Measurements from ENCODE around the gene GALNT3. TPM values are rescaled to one million over a fixed set of nuclear protein-coding genes. Genes with fewer than 3 reads are reported as not detected.

The GALNT3 gene
- total RNA-seq, 1 experiment from 2014 or later, result 17.2 TPM

GRCh38 chr2:165833156-165833555, 39.1 kb upstream of the GALNT3 start:
- Mint-ChIP-seq H3K27ac (ENCODE audit: unreplicated experiment) (no peak overlapping the region), H3K27me3 (ENCODE audit: insufficient read depth, unreplicated experiment) (peaks cover 2% of the 10 kb centered on the region), H3K4me3 (ENCODE audit: unreplicated experiment) (no peak overlapping the region), H3K9me3 (ENCODE audit: unreplicated experiment) (no peaks in the 10 kb centered on the region), H3K36me3 (ENCODE audit: insufficient read depth, unreplicated experiment) (no peaks in the 10 kb centered on the region), H3K4me1 (ENCODE audit: low read depth, unreplicated experiment) (no peaks in the 10 kb centered on the region)
- intact Hi-C loops (cut with micrococcal nuclease; ENCODE audit: unreplicated experiment), result no loop called here
- Histone ChIP-seq H3K36me3 (ENCODE audit: control insufficient read depth, insufficient read depth, low read length) (no peaks in the 10 kb centered on the region), H3K9me3 (no peaks in the 10 kb centered on the region), H3K4me3 (ENCODE audit: low read depth, low read length) (no peak overlapping the region), H3K4me1 (no peaks in the 10 kb centered on the region), H3K27me3 (replicated peaks; ENCODE audit: control insufficient read depth, insufficient read depth, low read length) (no peaks in the 10 kb centered on the region)
- DNase-seq, result peak in 1 of 2 experiments; percentile 12
- ChIA-PET CTCF (no interaction called here), POLR2A (no interaction called here)
- BruUV-seq (replicated peaks), result no TSS peak
- TF ChIP-seq, protein P1, sequence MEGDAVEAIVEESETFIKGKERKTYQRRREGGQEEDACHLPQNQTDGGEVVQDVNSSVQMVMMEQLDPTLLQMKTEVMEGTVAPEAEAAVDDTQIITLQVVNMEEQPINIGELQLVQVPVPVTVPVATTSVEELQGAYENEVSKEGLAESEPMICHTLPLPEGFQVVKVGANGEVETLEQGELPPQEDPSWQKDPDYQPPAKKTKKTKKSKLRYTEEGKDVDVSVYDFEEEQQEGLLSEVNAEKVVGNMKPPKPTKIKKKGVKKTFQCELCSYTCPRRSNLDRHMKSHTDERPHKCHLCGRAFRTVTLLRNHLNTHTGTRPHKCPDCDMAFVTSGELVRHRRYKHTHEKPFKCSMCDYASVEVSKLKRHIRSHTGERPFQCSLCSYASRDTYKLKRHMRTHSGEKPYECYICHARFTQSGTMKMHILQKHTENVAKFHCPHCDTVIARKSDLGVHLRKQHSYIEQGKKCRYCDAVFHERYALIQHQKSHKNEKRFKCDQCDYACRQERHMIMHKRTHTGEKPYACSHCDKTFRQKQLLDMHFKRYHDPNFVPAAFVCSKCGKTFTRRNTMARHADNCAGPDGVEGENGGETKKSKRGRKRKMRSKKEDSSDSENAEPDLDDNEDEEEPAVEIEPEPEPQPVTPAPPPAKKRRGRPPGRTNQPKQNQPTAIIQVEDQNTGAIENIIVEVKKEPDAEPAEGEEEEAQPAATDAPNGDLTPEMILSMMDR (IDR thresholded peaks at IDR 0.05; ENCODE audit: insufficient read depth in 1 of 2, low read depth in 1 of 2, low read length in 1 of 2, severe bottlenecking in 1 of 2, unreplicated experiment in 1 of 2), result no peak

DNA sequence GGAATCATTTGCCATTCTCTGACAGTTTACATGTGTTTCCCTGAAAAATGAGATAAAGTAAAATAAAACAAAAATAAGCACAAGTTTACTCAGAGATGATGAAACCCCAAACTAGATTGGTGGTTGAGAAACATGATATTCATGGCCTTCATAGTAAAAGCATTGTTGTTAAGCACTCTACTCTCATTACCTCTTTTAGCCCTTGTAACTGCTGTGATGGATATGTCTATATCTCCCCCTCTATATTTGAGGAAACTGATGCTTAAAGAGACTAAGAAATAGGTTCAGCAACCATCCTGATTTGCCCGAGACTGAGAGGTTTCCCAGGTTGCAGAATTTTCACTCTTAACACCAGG, 33.9 kb upstream of the GALNT3 start:
- Mint-ChIP-seq H3K4me1 (ENCODE audit: low read depth, unreplicated experiment) (no peaks in the 10 kb centered on the region), H3K4me3 (ENCODE audit: unreplicated experiment) (no peak overlapping the region), H3K27me3 (ENCODE audit: insufficient read depth, unreplicated experiment) (peaks cover 4% of the 10 kb centered on the region), H3K36me3 (ENCODE audit: insufficient read depth, unreplicated experiment) (no peaks in the 10 kb centered on the region), H3K9me3 (ENCODE audit: unreplicated experiment) (no peaks in the 10 kb centered on the region), H3K27ac (ENCODE audit: unreplicated experiment) (no peak overlapping the region)
- TF ChIP-seq, protein P1 (IDR thresholded peaks at IDR 0.05; ENCODE audit: insufficient read depth in 1 of 2, low read depth in 1 of 2, low read length in 1 of 2, severe bottlenecking in 1 of 2, unreplicated experiment in 1 of 2), result no peak
- Histone ChIP-seq H3K4me3 (ENCODE audit: low read depth, low read length) (no peak overlapping the region), H3K9me3 (no peaks in the 10 kb centered on the region), H3K27me3 (replicated peaks; ENCODE audit: control insufficient read depth, insufficient read depth, low read length) (no peaks in the 10 kb centered on the region), H3K4me1 (no peaks in the 10 kb centered on the region), H3K36me3 (ENCODE audit: control insufficient read depth, insufficient read depth, low read length) (no peaks in the 10 kb centered on the region)
- POLR2A ChIA-PET, result no interaction called here
- no TSS peak for BruUV-seq (replicated peaks)
- intact Hi-C loops (cut with micrococcal nuclease; ENCODE audit: unreplicated experiment), result no loop called here
- DNase-seq, result no peak
- CTCF ChIA-PET, result no interaction called here

- H3K9me3 Mint-ChIP-seq (ENCODE audit: unreplicated experiment), result no peaks in the 10 kb centered on the region
- intact Hi-C loops (cut with micrococcal nuclease; ENCODE audit: unreplicated experiment), result no loop called here
- Histone ChIP-seq H3K9me3 (no peaks in the 10 kb centered on the region), H3K4me1 (no peaks in the 10 kb centered on the region), H3K27me3 (replicated peaks; ENCODE audit: control insufficient read depth, insufficient read depth, low read length) (no peaks in the 10 kb centered on the region), H3K36me3 (ENCODE audit: control insufficient read depth, insufficient read depth, low read length) (no peaks in the 10 kb centered on the region), H3K4me3 (ENCODE audit: low read depth, low read length) (no peak overlapping the region)
- H3K4me3 Mint-ChIP-seq (ENCODE audit: unreplicated experiment), result no peak overlapping the region
- DNase-seq, result no peak
- TF ChIP-seq, protein P1 (IDR thresholded peaks at IDR 0.05; ENCODE audit: insufficient read depth in 1 of 2, low read depth in 1 of 2, low read length in 1 of 2, severe bottlenecking in 1 of 2, unreplicated experiment in 1 of 2), result no peak
- CTCF ChIA-PET, result no interaction called here
- peaks cover 4% of the 10 kb centered on the region for H3K27me3 Mint-ChIP-seq (ENCODE audit: insufficient read depth, unreplicated experiment)
- H3K4me1 Mint-ChIP-seq (ENCODE audit: low read depth, unreplicated experiment), result no peaks in the 10 kb centered on the region
- H3K27ac Mint-ChIP-seq (ENCODE audit: unreplicated experiment), result no peak overlapping the region
- H3K36me3 Mint-ChIP-seq (ENCODE audit: insufficient read depth, unreplicated experiment), result no peaks in the 10 kb centered on the region
- POLR2A ChIA-PET, result no interaction called here
- no TSS peak for BruUV-seq (replicated peaks)
Measured at GRCh38 chr2:165827016-165827920, 33.2 kb upstream of the GALNT3 start.
